Ishikawa (cell line): Measurements from ENCODE around the gene ACKR3.

ENCODE experiments used
- CEBPB ChIP-seq: IDR thresholded peaks from 2 replicates; pipeline ENCODE4 v1.6.1; 2012
- CREB1 ChIP-seq: IDR thresholded peaks from 2 replicates; pipeline ENCODE4 v1.6.1; 2012; ENCODE audit warnings: low read depth
- EP300 ChIP-seq: IDR thresholded peaks from 2 replicates; pipeline ENCODE4 v1.6.1; 2012; ENCODE audit warnings: borderline replicate concordance
- FOXM1 ChIP-seq: IDR thresholded peaks from 2 replicates; pipeline ENCODE4 v1.6.1; 2012; ENCODE audit warnings: low read depth, borderline replicate concordance
- MAX ChIP-seq: IDR thresholded peaks from 2 replicates; pipeline ENCODE4 v1.6.1; 2012
- RAD21 ChIP-seq: IDR thresholded peaks from 2 replicates; pipeline ENCODE4 v1.6.1; 2012; ENCODE audit warnings: low read depth
- REST ChIP-seq: IDR thresholded peaks from 2 replicates; pipeline ENCODE4 v1.6.1; 2012; ENCODE audit warnings: low read depth, mild to moderate bottlenecking
- TAF1 ChIP-seq: IDR thresholded peaks from 2 replicates; pipeline ENCODE4 v1.6.1; 2012; ENCODE audit warnings: low read depth, mild to moderate bottlenecking
- TCF12 ChIP-seq: IDR thresholded peaks from 2 replicates; pipeline ENCODE4 v1.6.1; 2012; ENCODE audit warnings: low read depth
- TEAD4 ChIP-seq: IDR thresholded peaks from 2 replicates; pipeline ENCODE4 v1.6.1; 2012
- USF1 ChIP-seq: IDR thresholded peaks from 2 replicates; pipeline ENCODE4 v1.6.1; 2012

- no peak for TF ChIP-seq TEAD4
- TF ChIP-seq EP300 = no peak
- TF ChIP-seq RAD21 = no peak
- TF ChIP-seq CEBPB = no peak
- no peak for TF ChIP-seq REST
- TF ChIP-seq FOXM1 = no peak
- no peak for TF ChIP-seq TCF12
- TF ChIP-seq MAX = no peak
- no peak for TF ChIP-seq TAF1
- no peak for TF ChIP-seq CREB1
- no peak for TF ChIP-seq USF1
Observed at GRCh38 chr2:236619910-236620612, 50.4 kb downstream of the ACKR3 start.
